ENCODE data around the gene AUTS2.

Gene AUTS2

DNA sequence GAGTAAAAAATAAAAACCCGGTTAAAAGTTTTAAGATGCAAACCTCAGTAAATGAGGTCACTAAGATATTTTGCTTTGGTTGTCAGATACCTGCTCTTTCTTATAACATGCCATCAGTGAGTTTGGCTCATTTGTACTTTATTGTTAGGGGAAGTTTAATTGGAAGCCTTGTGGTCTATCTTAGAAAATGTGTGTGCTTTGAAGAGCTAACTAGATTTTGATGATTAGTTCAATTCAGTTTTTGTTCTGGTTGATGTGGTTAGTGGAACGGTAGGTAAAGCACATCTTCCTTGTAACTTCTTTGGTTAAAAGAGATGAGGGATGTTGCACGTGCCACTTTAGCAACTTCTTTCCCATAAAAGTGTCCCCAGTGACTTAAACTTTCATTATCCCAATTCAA, 1180.3 kb downstream of the AUTS2 start:
- H3K4me3 ChIP-seq (ENCODE audit: low read length): no peak overlapping the region
- TF ChIP-seq, protein P1, sequence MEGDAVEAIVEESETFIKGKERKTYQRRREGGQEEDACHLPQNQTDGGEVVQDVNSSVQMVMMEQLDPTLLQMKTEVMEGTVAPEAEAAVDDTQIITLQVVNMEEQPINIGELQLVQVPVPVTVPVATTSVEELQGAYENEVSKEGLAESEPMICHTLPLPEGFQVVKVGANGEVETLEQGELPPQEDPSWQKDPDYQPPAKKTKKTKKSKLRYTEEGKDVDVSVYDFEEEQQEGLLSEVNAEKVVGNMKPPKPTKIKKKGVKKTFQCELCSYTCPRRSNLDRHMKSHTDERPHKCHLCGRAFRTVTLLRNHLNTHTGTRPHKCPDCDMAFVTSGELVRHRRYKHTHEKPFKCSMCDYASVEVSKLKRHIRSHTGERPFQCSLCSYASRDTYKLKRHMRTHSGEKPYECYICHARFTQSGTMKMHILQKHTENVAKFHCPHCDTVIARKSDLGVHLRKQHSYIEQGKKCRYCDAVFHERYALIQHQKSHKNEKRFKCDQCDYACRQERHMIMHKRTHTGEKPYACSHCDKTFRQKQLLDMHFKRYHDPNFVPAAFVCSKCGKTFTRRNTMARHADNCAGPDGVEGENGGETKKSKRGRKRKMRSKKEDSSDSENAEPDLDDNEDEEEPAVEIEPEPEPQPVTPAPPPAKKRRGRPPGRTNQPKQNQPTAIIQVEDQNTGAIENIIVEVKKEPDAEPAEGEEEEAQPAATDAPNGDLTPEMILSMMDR (conservative IDR thresholded peaks at IDR 0.05; ENCODE audit: low read depth, low read length): no peak
- DNase-seq (ENCODE audit: low read depth): no peak

DNA sequence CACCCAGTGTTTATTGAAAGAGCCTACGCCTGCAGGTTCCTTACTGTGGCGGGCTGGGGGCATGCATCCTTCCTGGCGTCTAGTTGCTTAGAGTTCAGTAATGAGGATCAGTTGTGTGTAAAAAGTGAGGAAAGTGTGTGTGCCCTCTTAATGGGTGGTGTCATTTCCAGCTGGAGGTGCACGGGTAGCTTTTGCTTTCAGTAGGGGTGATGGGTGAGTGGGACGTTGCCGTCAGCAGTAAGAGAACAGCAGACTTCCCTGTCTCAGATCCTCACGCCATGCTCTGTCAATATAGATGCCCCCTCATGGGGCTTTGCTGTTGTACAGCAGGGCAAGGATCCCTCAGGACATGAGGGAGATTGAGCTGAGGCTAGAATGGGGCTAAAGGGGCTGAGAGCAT, 1181.0 kb downstream of the AUTS2 start:
- TF ChIP-seq, protein P1 (conservative IDR thresholded peaks at IDR 0.05; ENCODE audit: low read depth, low read length): no peak
- no peak for DNase-seq (ENCODE audit: low read depth)
- no peak overlapping the region for H3K4me3 ChIP-seq (ENCODE audit: low read length)

DNA sequence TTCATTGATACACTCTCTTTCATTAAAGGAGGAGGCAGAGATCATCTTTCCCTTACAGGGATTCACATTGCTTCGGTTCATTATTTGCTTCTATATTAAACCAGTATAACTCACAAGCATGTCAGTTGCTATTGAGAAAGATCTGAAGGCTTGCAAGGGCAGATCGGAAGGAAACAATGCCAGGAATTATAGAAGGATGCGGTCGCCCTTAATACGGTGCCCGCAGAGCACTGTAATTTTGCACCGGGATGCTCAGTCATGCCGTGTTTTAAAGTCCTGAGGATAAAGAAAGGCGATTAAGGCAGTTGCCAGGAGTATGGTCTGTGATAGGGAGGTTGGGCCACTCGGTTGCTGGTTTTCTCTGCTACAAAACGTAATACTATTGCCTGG, 1183.6 kb downstream of the AUTS2 start:
- no peak overlapping the region for H3K4me3 ChIP-seq (ENCODE audit: low read length)
- no peak for DNase-seq (ENCODE audit: low read depth)
- TF ChIP-seq, protein P1 (conservative IDR thresholded peaks at IDR 0.05; ENCODE audit: low read depth, low read length): no peak

DNA sequence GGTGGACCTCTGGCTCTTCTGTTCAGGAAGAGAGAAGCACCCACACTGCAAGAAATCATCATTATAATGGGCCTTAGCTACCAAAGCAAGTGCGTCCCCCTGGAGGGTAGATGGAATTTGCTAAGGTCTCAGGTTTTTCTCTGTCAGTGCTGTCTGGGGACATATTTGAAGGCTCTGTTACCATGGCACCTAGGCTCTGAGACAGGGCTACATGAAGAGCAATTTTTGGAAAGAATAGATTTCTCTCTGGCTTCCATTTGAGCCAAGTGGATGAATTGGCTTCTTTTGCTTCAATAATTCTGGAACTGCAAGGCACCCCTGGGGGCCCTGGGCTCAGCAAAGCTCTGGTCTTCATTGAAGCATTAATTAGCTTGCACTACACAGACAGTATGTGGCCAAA, 1184.5 kb downstream of the AUTS2 start:
- TF ChIP-seq, protein P1 (conservative IDR thresholded peaks at IDR 0.05; ENCODE audit: low read depth, low read length): no peak
- no peak overlapping the region for H3K4me3 ChIP-seq (ENCODE audit: low read length)
- no peak for DNase-seq (ENCODE audit: low read depth)

DNA sequence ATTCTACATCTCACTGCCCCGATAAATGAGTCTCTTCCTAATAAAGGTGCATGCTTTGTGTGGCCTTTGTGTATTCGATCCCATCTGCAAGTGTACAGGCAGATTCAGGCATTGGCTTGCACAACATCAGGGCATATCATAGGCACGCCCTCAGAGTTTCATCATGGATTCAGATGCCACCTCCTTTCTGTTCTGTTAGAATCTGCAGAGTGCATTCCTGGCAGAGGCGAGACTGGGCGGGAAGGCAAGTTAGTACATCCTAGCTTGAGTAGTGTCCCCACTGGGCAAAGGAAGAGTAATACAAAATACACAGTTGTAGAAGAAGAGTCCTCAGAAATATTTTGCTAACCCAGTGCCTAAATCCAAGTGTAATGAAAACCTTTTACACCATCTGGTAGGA, 1187.2 kb downstream of the AUTS2 start:
- DNase-seq (ENCODE audit: low read depth): no peak
- TF ChIP-seq, protein P1 (conservative IDR thresholded peaks at IDR 0.05; ENCODE audit: low read depth, low read length): no peak
- H3K4me3 ChIP-seq (ENCODE audit: low read length): no peak overlapping the region

DNA sequence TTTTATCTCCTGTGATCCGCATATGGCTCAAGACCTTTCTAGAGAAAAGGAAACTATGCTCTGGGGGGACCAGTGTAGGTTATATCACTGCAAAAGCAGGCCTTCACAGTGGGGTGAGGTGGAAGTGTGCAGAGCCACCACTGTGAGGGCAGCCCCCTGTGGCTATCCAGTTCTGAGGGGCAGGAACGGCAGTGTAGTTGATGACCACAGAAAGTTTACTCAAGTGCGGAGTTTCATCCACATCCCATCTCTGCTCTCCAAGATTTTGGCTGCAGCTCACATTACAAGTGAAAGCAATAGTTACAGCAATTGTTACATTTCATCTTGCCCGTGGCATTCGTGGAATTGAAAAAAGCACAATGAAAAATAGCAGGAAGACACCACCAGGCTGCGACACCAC, 1187.8 kb downstream of the AUTS2 start:
- DNase-seq (ENCODE audit: low read depth): no peak
- H3K4me3 ChIP-seq (ENCODE audit: low read length): no peak overlapping the region
- TF ChIP-seq, protein P1 (conservative IDR thresholded peaks at IDR 0.05; ENCODE audit: low read depth, low read length): no peak

DNA sequence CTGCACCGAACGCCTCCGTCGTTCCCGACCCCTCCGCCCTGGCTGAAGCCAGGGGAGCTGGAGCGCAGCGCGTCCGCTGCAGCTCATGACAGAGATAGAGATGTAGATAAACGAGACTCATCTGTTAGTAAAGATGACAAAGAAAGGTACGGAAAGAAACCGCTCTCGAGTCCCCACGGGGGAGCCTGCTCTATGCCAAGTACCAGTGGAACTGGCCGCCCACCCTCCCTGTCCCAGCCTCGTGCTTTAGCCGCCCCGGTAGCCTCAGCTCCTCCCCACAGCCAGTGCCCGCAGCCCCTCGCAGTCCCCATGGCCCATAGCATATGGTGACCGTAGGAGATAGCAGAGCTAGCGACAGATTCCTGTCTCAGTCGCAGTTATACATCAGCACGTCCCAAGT, 1189.0 kb downstream of the AUTS2 start:
- no peak for DNase-seq (ENCODE audit: low read depth)
- H3K4me3 ChIP-seq (ENCODE audit: low read length): no peak overlapping the region
- TF ChIP-seq, protein P1 (conservative IDR thresholded peaks at IDR 0.05; ENCODE audit: low read depth, low read length): no peak
